ENCODE data around the gene SELENOI. TPM values are rescaled to one million over a fixed set of nuclear protein-coding genes. Genes with fewer than 3 reads are reported as not detected.
A peak's percentile ranks its signal among the peaks of the same experiment; 100 is the strongest.
"Not testable (repeated sequence)": the region's sequence is repeated elsewhere in the genome, so short reads cannot be mapped to it uniquely, and the experiment has no call there.

SELENOI gene
- total RNA-seq, 1 experiment from 2014 or later = 75.4 TPM

- CTCF ChIA-PET = interaction anchor here (0.9 kb wide), 1 partner anchor 371 kb away, joined by 3 read pairs; no protein-coding TSS in a partner anchor
- intact Hi-C loops (cut with micrococcal nuclease; ENCODE audit: unreplicated experiment) = no loop called here
- Mint-ChIP-seq H3K27me3 (ENCODE audit: unreplicated experiment) (no peaks in the 10 kb centered on the region), H3K9me3 (ENCODE audit: low read depth, unreplicated experiment) (no peaks in the 10 kb centered on the region), H3K36me3 (ENCODE audit: insufficient read depth, unreplicated experiment) (no peaks in the 10 kb centered on the region), H3K4me3 (ENCODE audit: low read depth, unreplicated experiment) (no peak overlapping the region), H3K27ac (ENCODE audit: unreplicated experiment) (no peak overlapping the region), H3K4me1 (ENCODE audit: low read depth, unreplicated experiment) (peaks cover 10% of the 10 kb centered on the region)
- DNase-seq = no peak
- TF ChIP-seq, protein P1, sequence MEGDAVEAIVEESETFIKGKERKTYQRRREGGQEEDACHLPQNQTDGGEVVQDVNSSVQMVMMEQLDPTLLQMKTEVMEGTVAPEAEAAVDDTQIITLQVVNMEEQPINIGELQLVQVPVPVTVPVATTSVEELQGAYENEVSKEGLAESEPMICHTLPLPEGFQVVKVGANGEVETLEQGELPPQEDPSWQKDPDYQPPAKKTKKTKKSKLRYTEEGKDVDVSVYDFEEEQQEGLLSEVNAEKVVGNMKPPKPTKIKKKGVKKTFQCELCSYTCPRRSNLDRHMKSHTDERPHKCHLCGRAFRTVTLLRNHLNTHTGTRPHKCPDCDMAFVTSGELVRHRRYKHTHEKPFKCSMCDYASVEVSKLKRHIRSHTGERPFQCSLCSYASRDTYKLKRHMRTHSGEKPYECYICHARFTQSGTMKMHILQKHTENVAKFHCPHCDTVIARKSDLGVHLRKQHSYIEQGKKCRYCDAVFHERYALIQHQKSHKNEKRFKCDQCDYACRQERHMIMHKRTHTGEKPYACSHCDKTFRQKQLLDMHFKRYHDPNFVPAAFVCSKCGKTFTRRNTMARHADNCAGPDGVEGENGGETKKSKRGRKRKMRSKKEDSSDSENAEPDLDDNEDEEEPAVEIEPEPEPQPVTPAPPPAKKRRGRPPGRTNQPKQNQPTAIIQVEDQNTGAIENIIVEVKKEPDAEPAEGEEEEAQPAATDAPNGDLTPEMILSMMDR (IDR thresholded peaks at IDR 0.05; ENCODE audit: unreplicated experiment) = no peak
- no TSS peak for BruUV-seq (replicated peaks)
Observed at GRCh38 chr2:26327291-26328272, 18.4 kb upstream of the SELENOI start.

DNA sequence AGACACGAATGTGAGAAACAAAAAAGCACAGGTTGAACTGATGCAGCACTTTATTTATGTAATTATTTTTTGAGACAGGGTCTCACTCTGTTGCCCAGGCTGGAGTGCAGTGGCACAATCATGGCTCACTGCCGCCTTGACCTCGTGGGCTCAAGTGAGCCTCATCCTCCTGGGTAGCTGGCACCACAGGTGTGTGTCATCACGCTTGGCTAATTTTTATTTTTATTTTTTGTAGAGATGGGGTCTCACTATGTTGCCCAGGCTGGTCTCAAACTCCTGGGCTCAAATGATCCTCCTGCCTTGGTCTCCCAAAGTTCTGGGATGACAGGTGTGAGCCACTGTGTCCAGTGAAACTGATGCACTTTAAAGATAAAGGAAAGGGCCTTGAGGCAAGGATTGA is 16.9 kb upstream of the SELENOI start:
- BruUV-seq (replicated peaks); H3K27ac Mint-ChIP-seq (ENCODE audit: unreplicated experiment); H3K36me3 Mint-ChIP-seq (ENCODE audit: insufficient read depth, unreplicated experiment); intact Hi-C loops (cut with micrococcal nuclease; ENCODE audit: unreplicated experiment); H3K27me3 Mint-ChIP-seq (ENCODE audit: unreplicated experiment); DNase-seq; H3K9me3 Mint-ChIP-seq (ENCODE audit: low read depth, unreplicated experiment); H3K4me3 Mint-ChIP-seq (ENCODE audit: low read depth, unreplicated experiment); CTCF ChIA-PET: not testable (repeated sequence)
- peaks cover 10% of the 10 kb centered on the region for H3K4me1 Mint-ChIP-seq (ENCODE audit: low read depth, unreplicated experiment)

DNA sequence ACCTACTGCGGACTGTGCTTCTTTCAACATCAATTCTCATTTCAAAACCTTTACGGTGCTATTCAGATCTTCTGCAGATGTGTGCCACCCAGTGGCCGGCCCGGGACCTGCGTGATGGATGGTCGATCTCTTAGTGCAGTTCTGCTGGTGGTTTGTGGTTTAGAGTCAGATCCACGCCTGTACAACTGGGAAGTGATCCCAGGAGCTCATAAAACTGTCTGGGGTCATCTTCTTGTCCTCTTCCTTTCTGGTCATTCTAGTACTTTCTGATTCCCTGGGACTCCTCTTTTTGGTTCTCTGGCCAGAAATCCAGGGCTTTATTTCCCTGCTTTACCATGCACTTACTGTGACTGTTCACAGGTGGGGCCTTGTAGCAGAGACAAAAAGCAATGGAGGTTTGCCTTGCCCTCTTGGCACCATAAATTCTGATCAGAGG is 15.8 kb upstream of the SELENOI start:
- H3K36me3 Mint-ChIP-seq (ENCODE audit: insufficient read depth, unreplicated experiment) = no peaks in the 10 kb centered on the region
- no TSS peak for BruUV-seq (replicated peaks)
- no peaks in the 10 kb centered on the region for H3K9me3 Mint-ChIP-seq (ENCODE audit: low read depth, unreplicated experiment)
- no peaks in the 10 kb centered on the region for H3K27me3 Mint-ChIP-seq (ENCODE audit: unreplicated experiment)
- no peak overlapping the region for H3K4me3 Mint-ChIP-seq (ENCODE audit: low read depth, unreplicated experiment)
- TF ChIP-seq, protein P1 (IDR thresholded peaks at IDR 0.05; ENCODE audit: unreplicated experiment) = peak; percentile 77
- no peak overlapping the region for H3K27ac Mint-ChIP-seq (ENCODE audit: unreplicated experiment)
- peaks cover 10% of the 10 kb centered on the region for H3K4me1 Mint-ChIP-seq (ENCODE audit: low read depth, unreplicated experiment)
- CTCF ChIA-PET = interaction anchor here (0.6 to 1.6 kb wide), 2 partner anchors 24 to 86 kb away, joined by 3 read pairs; partner anchors contain the start of genes HADHA and HADHB
- intact Hi-C loops (cut with micrococcal nuclease; ENCODE audit: unreplicated experiment) = loop anchor here (5.0 kb wide), 1 partner anchor 88 kb away; the partner anchor contains the start of genes HADHA and HADHB
- DNase-seq = peak; percentile 91

DNA sequence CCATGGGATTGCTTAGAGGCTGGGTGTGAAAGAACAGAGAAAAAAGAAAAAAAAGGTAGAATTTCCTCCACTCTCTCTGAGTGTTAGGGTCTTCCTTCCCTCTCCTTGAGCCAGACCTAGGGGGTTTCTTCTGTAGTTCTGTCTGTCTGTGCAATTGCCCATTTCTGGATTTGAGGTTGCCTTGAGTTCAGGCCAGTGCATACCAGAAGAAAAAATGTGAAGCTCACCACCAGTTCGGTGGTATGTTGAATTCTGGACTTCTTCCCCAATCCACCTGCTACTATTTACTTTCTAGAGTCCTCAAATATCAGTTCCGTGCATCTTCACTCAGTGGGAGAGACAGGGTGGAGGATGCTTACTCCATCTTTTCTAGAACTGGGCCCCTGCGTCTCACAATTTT is 15.3 kb upstream of the SELENOI start:
- Mint-ChIP-seq H3K36me3 (ENCODE audit: insufficient read depth, unreplicated experiment) (no peaks in the 10 kb centered on the region), H3K9me3 (ENCODE audit: low read depth, unreplicated experiment) (no peaks in the 10 kb centered on the region), H3K4me1 (ENCODE audit: low read depth, unreplicated experiment) (peaks cover 10% of the 10 kb centered on the region), H3K27me3 (ENCODE audit: unreplicated experiment) (no peaks in the 10 kb centered on the region), H3K4me3 (ENCODE audit: low read depth, unreplicated experiment) (no peak overlapping the region), H3K27ac (ENCODE audit: unreplicated experiment) (no peak overlapping the region)
- no peak for DNase-seq
- CTCF ChIA-PET = interaction anchor here (0.5 to 1.6 kb wide), 5 partner anchors 9 to 266 kb away, joined by 3 read pairs; partner anchors contain the start of genes HADHA and HADHB
- TF ChIP-seq, protein P1 (IDR thresholded peaks at IDR 0.05; ENCODE audit: unreplicated experiment) = no peak
- BruUV-seq (replicated peaks) = no TSS peak
- intact Hi-C loops (cut with micrococcal nuclease; ENCODE audit: unreplicated experiment) = loop anchor here (5.0 kb wide), 1 partner anchor 88 kb away; the partner anchor contains the start of genes HADHA and HADHB

- BruUV-seq (replicated peaks); H3K27me3 Mint-ChIP-seq (ENCODE audit: unreplicated experiment); DNase-seq; H3K36me3 Mint-ChIP-seq (ENCODE audit: insufficient read depth, unreplicated experiment); H3K9me3 Mint-ChIP-seq (ENCODE audit: low read depth, unreplicated experiment); H3K27ac Mint-ChIP-seq (ENCODE audit: unreplicated experiment); H3K4me3 Mint-ChIP-seq (ENCODE audit: low read depth, unreplicated experiment): not testable (repeated sequence)
- peaks cover 17% of the 10 kb centered on the region for H3K4me1 Mint-ChIP-seq (ENCODE audit: low read depth, unreplicated experiment)
- CTCF ChIA-PET = interaction anchor here (0.5 to 1.6 kb wide), 4 partner anchors 9 to 265 kb away, joined by 3 read pairs; partner anchors contain the start of genes HADHA and HADHB
- intact Hi-C loops (cut with micrococcal nuclease; ENCODE audit: unreplicated experiment) = loop anchor here (5.0 kb wide), 1 partner anchor 89 kb away; the partner anchor contains the start of genes HADHA and HADHB
Observed at GRCh38 chr2:26331321-26331720, 14.6 kb upstream of the SELENOI start.

Measured in Calu3 (cell line).